Measurements from ENCODE around the gene EPPIN.

GRCh38 chr20:45576995-45577394 lies 29.8 kb upstream of the EPPIN start:
- TF ChIP-seq POLR2AphosphoS5 (IDR thresholded peaks at IDR 0.05; ENCODE audit: low read depth, low read length) = no peak
- TF ChIP-seq SIN3A (IDR thresholded peaks at IDR 0.05; ENCODE audit: borderline replicate concordance, insufficient read depth, low read length) = no peak
